GM23338 (cell line): ENCODE data around the gene ZMYM4.

Experiments used
- CREB1 ChIP-seq: fragments of 250-450 bp; sonication (Bioruptor Pico); IDR thresholded peaks from 2 replicates; pipeline ENCODE4 v1.5.0; 2020; ENCODE audit warnings: low read depth, mild to moderate bottlenecking, moderate library complexity
- EZH2 ChIP-seq: fragments of 200-600 bp; sonication (generic); IDR thresholded peaks from one replicate; pipeline ENCODE4 v1.8.0; 2017; ENCODE audit warnings: antibody characterized with exemption, mild to moderate bottlenecking, low read depth; ENCODE audit not compliant: unreplicated experiment
- EZH2phosphoT487 ChIP-seq: fragments of 200-600 bp; sonication (generic); IDR thresholded peaks from one replicate; pipeline ENCODE4 v1.8.1; 2018; ENCODE audit warnings: antibody characterized with exemption; ENCODE audit not compliant: unreplicated experiment
- POLR2AphosphoS5 ChIP-seq: IDR thresholded peaks from 2 replicates; pipeline ENCODE4 v1.6.1; 2016; ENCODE audit warnings: antibody characterized with exemption, low read depth
- TF ChIP-seq, protein P1 (sequence below), 2 experiments: fragments of 200-600 bp in 1 of 2; sonication (generic) in 1 of 2; conservative IDR thresholded peaks; 2 replicates each; pipeline versions ENCODE4 v1.5.1 to v1.6.1; 2016 to 2017; ENCODE audit warnings: antibody characterized with exemption in 2 of 2, low read depth in 2 of 2, mild to moderate bottlenecking in 2 of 2, moderate library complexity in 1 of 2

DNA sequence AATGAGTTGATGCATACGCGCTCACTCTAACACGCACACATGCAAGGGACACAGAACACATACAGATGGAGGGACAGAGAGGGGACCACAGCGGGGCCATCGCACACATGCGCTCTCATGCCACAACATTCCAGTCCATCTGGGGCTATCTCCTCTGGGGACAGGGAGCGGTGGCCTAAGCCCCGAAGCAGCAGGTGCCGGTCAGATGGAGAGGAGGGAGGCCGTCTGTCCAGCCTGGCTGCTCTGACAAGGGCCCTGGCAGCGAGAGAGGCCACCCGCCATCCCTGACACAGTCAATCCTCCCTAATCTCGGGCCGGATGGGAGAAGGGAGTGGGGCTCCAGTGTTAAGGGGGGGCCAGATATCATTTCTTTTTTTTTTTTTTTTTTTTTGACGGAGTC is 165.2 kb downstream of the ZMYM4 start:
- no peak for TF ChIP-seq POLR2AphosphoS5
- TF ChIP-seq, protein P1, sequence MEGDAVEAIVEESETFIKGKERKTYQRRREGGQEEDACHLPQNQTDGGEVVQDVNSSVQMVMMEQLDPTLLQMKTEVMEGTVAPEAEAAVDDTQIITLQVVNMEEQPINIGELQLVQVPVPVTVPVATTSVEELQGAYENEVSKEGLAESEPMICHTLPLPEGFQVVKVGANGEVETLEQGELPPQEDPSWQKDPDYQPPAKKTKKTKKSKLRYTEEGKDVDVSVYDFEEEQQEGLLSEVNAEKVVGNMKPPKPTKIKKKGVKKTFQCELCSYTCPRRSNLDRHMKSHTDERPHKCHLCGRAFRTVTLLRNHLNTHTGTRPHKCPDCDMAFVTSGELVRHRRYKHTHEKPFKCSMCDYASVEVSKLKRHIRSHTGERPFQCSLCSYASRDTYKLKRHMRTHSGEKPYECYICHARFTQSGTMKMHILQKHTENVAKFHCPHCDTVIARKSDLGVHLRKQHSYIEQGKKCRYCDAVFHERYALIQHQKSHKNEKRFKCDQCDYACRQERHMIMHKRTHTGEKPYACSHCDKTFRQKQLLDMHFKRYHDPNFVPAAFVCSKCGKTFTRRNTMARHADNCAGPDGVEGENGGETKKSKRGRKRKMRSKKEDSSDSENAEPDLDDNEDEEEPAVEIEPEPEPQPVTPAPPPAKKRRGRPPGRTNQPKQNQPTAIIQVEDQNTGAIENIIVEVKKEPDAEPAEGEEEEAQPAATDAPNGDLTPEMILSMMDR (conservative IDR thresholded peaks at IDR 0.05; ENCODE audit: low read depth in 2 of 2), result no peak
- TF ChIP-seq EZH2, result no peak
- TF ChIP-seq CREB1 (CRISPR knock-in tag), result no peak
- TF ChIP-seq EZH2phosphoT487, result no peak
